Osteoblast (primary cell): ENCODE measurements around the gene TBX19. TPM values are rescaled to one million over a fixed set of nuclear protein-coding genes. Genes with fewer than 3 reads are reported as not detected.

Source experiments
- DNase-seq: peaks from one replicate; pipeline ENCODE4 v3.0.0; 2011; ENCODE audit warnings: low spot score, mixed read lengths; ENCODE audit not compliant: insufficient read length; ENCODE audit errors: missing footprints
- H2AFZ ChIP-seq: 2 replicates; pipeline ENCODE4 v1.6.0; 2011; ENCODE audit warnings: mild to moderate bottlenecking, low read length
- H3K27ac ChIP-seq: 2 replicates; pipeline ENCODE4 v1.5.1; 2011; ENCODE audit warnings: mild to moderate bottlenecking, low read depth, low read length, moderate library complexity
- H3K27me3 ChIP-seq: 2 replicates; pipeline ENCODE4 v1.6.0; 2012; ENCODE audit warnings: mild to moderate bottlenecking, control low read depth, inconsistent platforms, low read length, moderate library complexity; ENCODE audit not compliant: insufficient read depth
- H3K36me3 ChIP-seq: 2 replicates; pipeline ENCODE4 v1.5.1; 2011; ENCODE audit warnings: mild to moderate bottlenecking, low read length, control low read depth, moderate library complexity; ENCODE audit not compliant: insufficient read depth
- H3K4me1 ChIP-seq: 2 replicates; pipeline ENCODE4 v1.5.1; 2011; ENCODE audit warnings: mild to moderate bottlenecking, low read length, control low read depth, moderate library complexity; ENCODE audit not compliant: insufficient read depth
- H3K4me2 ChIP-seq: 2 replicates; pipeline ENCODE4 v1.6.0; 2011; ENCODE audit warnings: mild to moderate bottlenecking, low read length; ENCODE audit not compliant: insufficient read depth
- H3K4me3 ChIP-seq: fragments of 200-600 bp; sonication (generic); 3 replicates; pipeline ENCODE4 v1.5.1; 2012; ENCODE audit warnings: mild to moderate bottlenecking, low read length, inconsistent platforms; ENCODE audit not compliant: insufficient read depth
- H3K79me2 ChIP-seq: 2 replicates; pipeline ENCODE4 v1.6.0; 2012; ENCODE audit warnings: mild to moderate bottlenecking, low read length, control low read depth, inconsistent platforms; ENCODE audit not compliant: insufficient read depth
- H3K9me3 ChIP-seq: 2 replicates; pipeline ENCODE4 v1.5.1; 2011; ENCODE audit warnings: low read depth, low read length, control low read depth
- H4K20me1 ChIP-seq: 2 replicates; pipeline ENCODE4 v1.6.0; 2012; ENCODE audit warnings: mild to moderate bottlenecking, low read length, control low read depth; ENCODE audit not compliant: insufficient read depth
- CTCF ChIP-seq: IDR thresholded peaks from 2 replicates; pipeline ENCODE4 v1.5.1; 2011; ENCODE audit warnings: mild to moderate bottlenecking, low read depth, low read length, moderate library complexity; ENCODE audit errors: extremely low read depth
- total RNA-seq: library from RNA; depleted of rRNA; stranded (reverse); fragments of >200 nt; gene quantifications from 2 replicates; pipeline ENCODE4 v1.2.3, GENCODE V29; 2012

The TBX19 gene
- total RNA-seq, 1 donor: 1.1 TPM

DNA sequence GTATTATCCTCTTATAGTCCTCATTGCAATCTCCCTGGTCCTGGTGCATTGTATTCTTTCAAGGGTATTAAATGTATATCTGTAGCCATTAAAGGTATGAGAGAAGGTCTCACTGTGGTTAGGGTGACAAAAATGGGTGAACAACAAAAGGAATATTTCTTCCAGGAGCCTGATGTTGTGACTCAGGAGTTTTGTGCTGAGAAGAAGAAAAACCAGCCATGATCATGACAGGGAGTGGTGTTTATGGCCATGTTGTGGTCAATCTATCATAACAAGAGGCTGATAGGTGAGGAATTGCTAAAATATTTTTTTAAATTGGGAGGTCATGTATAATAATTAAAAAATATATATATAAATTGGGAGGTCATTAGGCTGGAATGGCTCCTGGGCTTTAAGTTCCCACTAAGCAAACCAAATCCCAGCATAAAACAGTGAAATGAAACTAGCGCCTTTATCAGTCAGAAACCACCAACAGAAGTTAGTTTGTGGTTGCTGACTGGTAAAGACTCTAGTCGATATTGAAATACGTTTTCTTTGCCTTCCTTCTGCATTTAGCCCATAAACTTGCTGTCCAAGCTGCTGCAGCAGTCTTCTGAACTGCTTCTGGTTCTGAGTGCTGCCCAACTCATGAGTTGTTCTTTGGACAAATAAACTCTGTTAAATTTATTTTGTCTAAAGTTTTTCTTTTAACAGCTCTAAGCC, 60.3 kb downstream of the TBX19 start:
- Histone ChIP-seq H3K4me3 (no peak overlapping the region), H3K79me2 (no peaks in the 10 kb centered on the region), H3K4me1 (peaks cover 15% of the 10 kb centered on the region), H2AFZ (no peak overlapping the region), H4K20me1 (no peaks in the 10 kb centered on the region), H3K27ac (no peak overlapping the region), H3K9me3 (no peaks in the 10 kb centered on the region), H3K27me3 (peaks cover 6% of the 10 kb centered on the region), H3K36me3 (no peaks in the 10 kb centered on the region), H3K4me2 (peak overlapping the region; percentile 46)
- DNase-seq: no peak
- TF ChIP-seq CTCF: no peak

DNA sequence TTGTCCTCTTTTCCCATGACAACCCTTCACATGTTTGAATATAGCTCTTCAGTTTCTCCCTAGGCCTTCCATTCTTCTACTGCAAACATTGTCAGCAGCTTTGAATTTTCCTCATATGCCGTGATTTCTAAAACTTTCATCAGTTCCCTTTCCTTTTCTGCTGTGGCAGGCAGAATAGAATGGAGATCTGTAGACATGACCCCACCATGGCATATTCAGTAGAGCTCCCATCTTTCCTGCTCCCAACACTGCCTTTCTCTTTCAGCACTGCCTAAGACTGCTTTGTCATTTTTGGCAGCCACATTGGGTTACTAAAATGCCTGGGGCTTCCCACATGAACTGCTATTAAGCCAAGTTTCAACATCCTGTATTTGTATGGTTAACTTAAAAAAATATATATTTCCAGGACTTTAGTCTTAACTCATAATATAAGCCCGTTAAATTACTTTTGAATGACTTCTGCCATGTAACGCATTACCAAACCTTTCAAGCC, 60.9 kb downstream of the TBX19 start:
- Histone ChIP-seq H4K20me1 (no peaks in the 10 kb centered on the region), H2AFZ (no peak overlapping the region), H3K27me3 (peaks cover 6% of the 10 kb centered on the region), H3K9me3 (no peaks in the 10 kb centered on the region), H3K79me2 (no peaks in the 10 kb centered on the region), H3K4me3 (no peak overlapping the region), H3K4me2 (peak overlapping the region; percentile 78), H3K36me3 (no peaks in the 10 kb centered on the region), H3K4me1 (peaks cover 15% of the 10 kb centered on the region), H3K27ac (no peak overlapping the region)
- no peak for TF ChIP-seq CTCF
- peak; percentile 41 for DNase-seq

DNA sequence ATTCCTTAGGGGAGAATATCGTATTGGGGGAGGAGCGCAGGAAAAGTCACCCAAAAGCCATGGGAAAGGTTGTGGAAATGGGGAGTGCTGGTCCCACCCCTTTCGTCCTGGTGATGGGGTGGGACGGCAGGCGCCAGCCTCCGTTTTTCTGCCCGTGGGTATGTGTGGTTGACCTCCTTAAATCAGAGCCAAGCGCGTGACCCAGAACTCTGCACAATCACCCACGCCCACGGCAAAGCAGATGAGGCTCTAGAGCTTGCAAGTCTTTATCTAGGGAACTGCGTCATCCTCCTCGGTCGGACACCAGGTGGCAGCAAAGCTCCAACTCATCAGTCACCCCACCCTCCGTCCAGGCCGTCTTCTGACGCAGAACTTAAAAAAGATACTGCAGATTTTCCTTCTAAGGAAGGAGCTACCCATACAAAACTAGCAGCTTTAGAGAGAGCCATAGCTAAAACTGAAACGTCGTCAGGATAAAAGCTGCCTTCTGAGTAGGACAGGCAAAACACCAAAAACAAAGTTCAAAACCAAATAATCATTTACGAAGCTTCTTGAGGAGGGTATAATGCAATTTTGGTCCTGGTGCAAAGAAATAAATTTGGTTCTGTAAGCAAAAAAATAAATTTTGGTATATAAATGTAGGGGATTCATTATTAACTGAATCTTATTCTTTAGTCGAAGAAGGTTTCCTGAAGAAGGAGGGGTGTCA, 62.0 kb downstream of the TBX19 start:
- peak overlapping the region; percentile 60 for H3K4me3 ChIP-seq
- peak overlapping the region; percentile 65 for H2AFZ ChIP-seq
- no peaks in the 10 kb centered on the region for H4K20me1 ChIP-seq
- no peaks in the 10 kb centered on the region for H3K79me2 ChIP-seq
- DNase-seq: no peak
- H3K9me3 ChIP-seq: no peaks in the 10 kb centered on the region
- H3K4me1 ChIP-seq: peaks cover 15% of the 10 kb centered on the region
- H3K4me2 ChIP-seq: peak overlapping the region; percentile 78
- peak; percentile 80 for TF ChIP-seq CTCF
- peaks cover 5% of the 10 kb centered on the region for H3K27me3 ChIP-seq
- H3K36me3 ChIP-seq: no peaks in the 10 kb centered on the region
- H3K27ac ChIP-seq: no peak overlapping the region

DNA sequence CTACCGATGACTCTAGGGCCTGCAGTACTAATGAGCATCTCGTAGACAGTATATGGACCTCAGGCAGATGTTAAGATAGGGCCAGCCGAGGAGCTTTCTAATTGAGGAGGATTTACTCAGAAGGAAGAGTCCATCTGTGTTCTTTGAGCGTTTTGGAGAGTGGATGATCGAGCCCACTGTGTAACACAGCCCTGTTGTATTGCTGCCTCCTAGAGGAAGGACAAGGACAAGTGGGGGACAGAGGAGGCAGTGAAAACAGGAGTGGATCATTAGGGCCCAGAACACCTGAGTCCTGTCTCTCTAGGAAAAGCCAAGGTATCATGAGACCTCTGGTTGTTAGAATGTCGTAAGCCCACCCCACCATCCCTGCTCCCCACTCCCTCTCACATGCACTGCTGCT, 62.9 kb downstream of the TBX19 start:
- H3K4me1 ChIP-seq: peaks cover 15% of the 10 kb centered on the region

More for the DNA sequence above, 62.9 kb downstream of the TBX19 start:
- Histone ChIP-seq H3K79me2 (no peaks in the 10 kb centered on the region), H3K4me2 (peak overlapping the region; percentile 78), H3K27ac (no peak overlapping the region), H3K9me3 (no peaks in the 10 kb centered on the region), H2AFZ (peak overlapping the region; percentile 65), H4K20me1 (no peaks in the 10 kb centered on the region), H3K4me3 (no peak overlapping the region), H3K27me3 (no peaks in the 10 kb centered on the region), H3K36me3 (no peaks in the 10 kb centered on the region)
- TF ChIP-seq CTCF: peak; percentile 34
- DNase-seq: no peak
